HEK293 (cell line): ENCODE results near the gene NR1H3.
"Not testable (repeated sequence)": the region's sequence is repeated elsewhere in the genome, so short reads cannot be mapped to it uniquely, and the experiment has no call there.

Experiments used
- CTCF ChIA-PET: fragments of 350-600 bp; formaldehyde crosslinking; extraction: SDS; loops from one replicate; lab custom pipeline; 2021; ENCODE audit warnings: antibody characterized with exemption; lab: Yijun Ruan, JAX
- POLR2A ChIA-PET: fragments of 300-600 bp; formaldehyde crosslinking; extraction: SDS; loops from one replicate; lab custom pipeline; 2020; ENCODE audit warnings: antibody characterized with exemption, inconsistent platforms; lab: Yijun Ruan, JAX
- H3K27ac ChIP-seq: fragments of 200-500 bp; sonication (Bioruptor generic); 2 replicates; pipeline ENCODE4 v1.5.1; 2014; ENCODE audit warnings: low read depth, low read length, control low read depth, inconsistent platforms; ENCODE audit errors: extremely low read depth
- H3K36me3 ChIP-seq, 2 experiments: fragments of 200-500 bp in 1 of 2; sonication (Bioruptor generic) in 1 of 2; 1 replicate in 1 of 2; 2 replicates in 1 of 2; pipeline ENCODE4 v1.5.1; 2014 to 2017; ENCODE audit warnings: inconsistent platforms in 2 of 2, low read length in 2 of 2; ENCODE audit not compliant: control insufficient read depth in 2 of 2, insufficient read depth in 1 of 2
- H3K4me1 ChIP-seq: fragments of 200-500 bp; sonication (Bioruptor generic); 2 replicates; pipeline ENCODE4 v1.5.1; 2014; ENCODE audit warnings: mild to moderate bottlenecking, low read length, inconsistent platforms; ENCODE audit not compliant: control insufficient read depth, insufficient read depth
- H3K4me3 ChIP-seq: 2 replicates; pipeline ENCODE4 v1.5.1; 2011; ENCODE audit warnings: low read depth, mild to moderate bottlenecking, control low read depth, low read length, moderate library complexity
- H3K9me3 ChIP-seq: fragments of 200-500 bp; sonication (Bioruptor generic); 2 replicates; pipeline ENCODE4 v1.5.1; 2014; ENCODE audit warnings: low read depth, low read length, inconsistent platforms; ENCODE audit not compliant: control insufficient read depth, insufficient read depth
- PRDM10 ChIP-seq: fragments of 450-650 bp; formaldehyde crosslinking; IDR thresholded peaks from 2 replicates; pipeline ENCODE4 v1.5.1; 2016; ENCODE audit warnings: missing biosample characterization, missing genetic modification characterization
- REPIN1 ChIP-seq: fragments of 450-650 bp; formaldehyde crosslinking; IDR thresholded peaks from 2 replicates; pipeline ENCODE4 v1.5.1; 2017; ENCODE audit warnings: missing biosample characterization, missing genetic modification characterization, low read depth
- YY2 ChIP-seq: fragments of 450-650 bp; formaldehyde crosslinking; IDR thresholded peaks from 2 replicates; pipeline ENCODE4 v1.5.1; 2016; ENCODE audit warnings: missing biosample characterization, missing genetic modification characterization
- ZBTB17 ChIP-seq: fragments of 450-650 bp; formaldehyde crosslinking; IDR thresholded peaks from 2 replicates; pipeline ENCODE4 v1.5.1; 2016; ENCODE audit warnings: missing biosample characterization, missing genetic modification characterization
- ZBTB7A ChIP-seq: fragments of 450-650 bp; formaldehyde crosslinking; IDR thresholded peaks from 2 replicates; pipeline ENCODE4 v1.5.1; 2016; ENCODE audit warnings: low read depth, missing biosample characterization, missing genetic modification characterization
- ZEB2 ChIP-seq: fragments of 450-650 bp; formaldehyde crosslinking; IDR thresholded peaks from 2 replicates; pipeline ENCODE4 v1.5.1; 2016; ENCODE audit warnings: missing biosample characterization, missing genetic modification characterization
- ZNF121 ChIP-seq: fragments of 450-650 bp; formaldehyde crosslinking; IDR thresholded peaks from 2 replicates; pipeline ENCODE4 v1.5.1; 2016; ENCODE audit warnings: missing biosample characterization, missing genetic modification characterization
- ZNF16 ChIP-seq: fragments of 450-650 bp; formaldehyde crosslinking; IDR thresholded peaks from 2 replicates; pipeline ENCODE4 v1.5.1; 2016; ENCODE audit warnings: low read depth, missing biosample characterization, missing genetic modification characterization
- ZNF292 ChIP-seq: fragments of 450-650 bp; formaldehyde crosslinking; IDR thresholded peaks from 2 replicates; pipeline ENCODE4 v1.5.1; 2016; ENCODE audit warnings: low read depth, missing biosample characterization, missing genetic modification characterization, borderline replicate concordance
- ZNF335 ChIP-seq: fragments of 450-650 bp; formaldehyde crosslinking; conservative IDR thresholded peaks from 2 replicates; pipeline ENCODE4 v1.5.1; 2016; ENCODE audit warnings: missing biosample characterization, missing genetic modification characterization
- ZNF473 ChIP-seq: fragments of 450-650 bp; formaldehyde crosslinking; IDR thresholded peaks from 2 replicates; pipeline ENCODE4 v1.5.1; 2017; ENCODE audit warnings: missing biosample characterization, missing genetic modification characterization
- ZNF585B ChIP-seq: fragments of 450-650 bp; formaldehyde crosslinking; IDR thresholded peaks from 2 replicates; pipeline ENCODE4 v1.5.1; 2016; ENCODE audit warnings: missing biosample characterization, missing genetic modification characterization
- ZNF677 ChIP-seq: fragments of 450-650 bp; IDR thresholded peaks from 2 replicates; pipeline ENCODE4 v1.5.0; 2018; ENCODE audit warnings: missing biosample characterization, mild to moderate bottlenecking, missing genetic modification characterization, moderate library complexity
- ZNF76 ChIP-seq: fragments of 450-650 bp; formaldehyde crosslinking; IDR thresholded peaks from 2 replicates; pipeline ENCODE4; 2016; ENCODE audit warnings: low read depth, missing biosample characterization, missing genetic modification characterization, borderline replicate concordance
- ZSCAN16 ChIP-seq: fragments of 450-650 bp; formaldehyde crosslinking; IDR thresholded peaks from 2 replicates; pipeline ENCODE4 v1.5.1; 2016; ENCODE audit warnings: missing biosample characterization, missing genetic modification characterization
- TF ChIP-seq, protein P1 (sequence below): fragments of 450-650 bp; formaldehyde crosslinking; IDR thresholded peaks from 2 replicates; pipeline ENCODE4 v1.5.1; 2017; ENCODE audit warnings: missing biosample characterization, missing genetic modification characterization
- TF ChIP-seq, protein P2 (sequence below): fragments of 450-650 bp; formaldehyde crosslinking; IDR thresholded peaks from 2 replicates; pipeline ENCODE4 v1.5.1; 2017; ENCODE audit warnings: missing biosample characterization, missing genetic modification characterization
- TF ChIP-seq, protein P3 (sequence below): sonication (generic); formaldehyde crosslinking; IDR thresholded peaks from 2 replicates; pipeline ENCODE4 v1.8.1; 2022; ENCODE audit warnings: mild to moderate bottlenecking, moderate library complexity, missing genetic modification reagents

Gene NR1H3

GRCh38 chr11:47208008-47208552 is 49.7 kb upstream of the NR1H3 start:
- ChIA-PET CTCF (interaction anchor here (0.5 to 0.7 kb wide), 2 partner anchors 29 to 73 kb away, joined by 4 to 5 read pairs; no protein-coding TSS in a partner anchor), POLR2A (interaction anchor here (0.6 kb wide), 1 partner anchor 168 kb away, joined by 3 read pairs; no protein-coding TSS in a partner anchor)
- TF ChIP-seq ZNF121 (tag by site-specific recombination), result peak; percentile 70; the same call in 1 of the 2 replicates
- H3K4me1 ChIP-seq, H3K9me3 ChIP-seq, H3K27ac ChIP-seq, H3K4me3 ChIP-seq, H3K36me3 ChIP-seq: not testable (repeated sequence)

GRCh38 chr11:47208628-47209027 is 49.2 kb upstream of the NR1H3 start:
- TF ChIP-seq ZNF292 (tag by site-specific recombination), result no peak
- TF ChIP-seq ZEB2 (tag by site-specific recombination), result no peak
- TF ChIP-seq ZNF677 (tag by site-specific recombination), result no peak
- no peak for TF ChIP-seq ZNF16 (tag by site-specific recombination)
- no peak for TF ChIP-seq ZBTB7A (tag by site-specific recombination)
- TF ChIP-seq ZNF585B (tag by site-specific recombination), result no peak
- TF ChIP-seq, protein P1, sequence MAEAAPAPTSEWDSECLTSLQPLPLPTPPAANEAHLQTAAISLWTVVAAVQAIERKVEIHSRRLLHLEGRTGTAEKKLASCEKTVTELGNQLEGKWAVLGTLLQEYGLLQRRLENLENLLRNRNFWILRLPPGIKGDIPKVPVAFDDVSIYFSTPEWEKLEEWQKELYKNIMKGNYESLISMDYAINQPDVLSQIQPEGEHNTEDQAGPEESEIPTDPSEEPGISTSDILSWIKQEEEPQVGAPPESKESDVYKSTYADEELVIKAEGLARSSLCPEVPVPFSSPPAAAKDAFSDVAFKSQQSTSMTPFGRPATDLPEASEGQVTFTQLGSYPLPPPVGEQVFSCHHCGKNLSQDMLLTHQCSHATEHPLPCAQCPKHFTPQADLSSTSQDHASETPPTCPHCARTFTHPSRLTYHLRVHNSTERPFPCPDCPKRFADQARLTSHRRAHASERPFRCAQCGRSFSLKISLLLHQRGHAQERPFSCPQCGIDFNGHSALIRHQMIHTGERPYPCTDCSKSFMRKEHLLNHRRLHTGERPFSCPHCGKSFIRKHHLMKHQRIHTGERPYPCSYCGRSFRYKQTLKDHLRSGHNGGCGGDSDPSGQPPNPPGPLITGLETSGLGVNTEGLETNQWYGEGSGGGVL, result no peak
- TF ChIP-seq, protein P2, sequence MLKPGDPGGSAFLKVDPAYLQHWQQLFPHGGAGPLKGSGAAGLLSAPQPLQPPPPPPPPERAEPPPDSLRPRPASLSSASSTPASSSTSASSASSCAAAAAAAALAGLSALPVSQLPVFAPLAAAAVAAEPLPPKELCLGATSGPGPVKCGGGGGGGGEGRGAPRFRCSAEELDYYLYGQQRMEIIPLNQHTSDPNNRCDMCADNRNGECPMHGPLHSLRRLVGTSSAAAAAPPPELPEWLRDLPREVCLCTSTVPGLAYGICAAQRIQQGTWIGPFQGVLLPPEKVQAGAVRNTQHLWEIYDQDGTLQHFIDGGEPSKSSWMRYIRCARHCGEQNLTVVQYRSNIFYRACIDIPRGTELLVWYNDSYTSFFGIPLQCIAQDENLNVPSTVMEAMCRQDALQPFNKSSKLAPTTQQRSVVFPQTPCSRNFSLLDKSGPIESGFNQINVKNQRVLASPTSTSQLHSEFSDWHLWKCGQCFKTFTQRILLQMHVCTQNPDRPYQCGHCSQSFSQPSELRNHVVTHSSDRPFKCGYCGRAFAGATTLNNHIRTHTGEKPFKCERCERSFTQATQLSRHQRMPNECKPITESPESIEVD, result no peak
- no peak for TF ChIP-seq REPIN1 (tag by site-specific recombination)
- no peak for TF ChIP-seq ZSCAN16 (tag by site-specific recombination)
- TF ChIP-seq ZBTB17 (tag by site-specific recombination), result no peak
- no peak for TF ChIP-seq ZNF335 (tag by site-specific recombination)
- TF ChIP-seq, protein P3, sequence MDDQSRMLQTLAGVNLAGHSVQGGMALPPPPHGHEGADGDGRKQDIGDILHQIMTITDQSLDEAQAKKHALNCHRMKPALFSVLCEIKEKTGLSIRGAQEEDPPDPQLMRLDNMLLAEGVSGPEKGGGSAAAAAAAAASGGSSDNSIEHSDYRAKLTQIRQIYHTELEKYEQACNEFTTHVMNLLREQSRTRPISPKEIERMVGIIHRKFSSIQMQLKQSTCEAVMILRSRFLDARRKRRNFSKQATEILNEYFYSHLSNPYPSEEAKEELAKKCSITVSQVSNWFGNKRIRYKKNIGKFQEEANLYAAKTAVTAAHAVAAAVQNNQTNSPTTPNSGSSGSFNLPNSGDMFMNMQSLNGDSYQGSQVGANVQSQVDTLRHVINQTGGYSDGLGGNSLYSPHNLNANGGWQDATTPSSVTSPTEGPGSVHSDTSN (CRISPR knock-in tag), result no peak
- no peak for TF ChIP-seq ZNF473 (tag by site-specific recombination)
- TF ChIP-seq PRDM10, result no peak
- TF ChIP-seq ZNF76 (tag by site-specific recombination), result no peak
- no peak for TF ChIP-seq YY2
- ChIA-PET CTCF (interaction anchor here (0.6 kb wide), 1 partner anchor 281 kb away, joined by 3 read pairs; no protein-coding TSS in a partner anchor), POLR2A (interaction anchor here (0.6 kb wide), 1 partner anchor 167 kb away, joined by 3 read pairs; no protein-coding TSS in a partner anchor)
- H3K36me3 ChIP-seq, result no peaks in the 10 kb centered on the region
- H3K4me1 ChIP-seq, result no peaks in the 10 kb centered on the region
- H3K4me3 ChIP-seq, result no peak overlapping the region
- H3K27ac ChIP-seq, result no peak overlapping the region
- H3K9me3 ChIP-seq, result no peaks in the 10 kb centered on the region
